H1 (cell line): ENCODE results near the gene C1GALT1. TPM values are rescaled to one million over a fixed set of nuclear protein-coding genes. Genes with fewer than 3 reads are reported as not detected.

Experiments
- CTCF ChIA-PET: fragments of 300-600 bp; sonication (Branson Sonifier 250); formaldehyde crosslinking; loops from one replicate; lab custom pipeline; 2021; ENCODE audit not compliant: partially characterized antibody; lab: Charles Lee
- POLR2A ChIA-PET: fragments of 300-600 bp; sonication (Branson Sonifier 250); formaldehyde crosslinking; loops from one replicate; lab custom pipeline; 2021; ENCODE audit warnings: inconsistent platforms; ENCODE audit not compliant: partially characterized antibody; lab: Charles Lee
- DNase-seq, 2 experiments: peaks; one replicate each; pipeline versions ENCODE4 v3.0.0 to v3.0.0-alpha.2; 2010 to 2022; ENCODE audit warnings: low spot score in 2 of 2, low read depth in 1 of 2, mixed read lengths in 1 of 2
- FAIRE-seq: peaks from 2 replicates; lab custom pipeline; 2011; peaks lifted over from hg19 to GRCh38; lab: Jason Lieb, UNC
- H2AFZ ChIP-seq: 2 replicates; pipeline ENCODE4 v1.8.1; 2012; ENCODE audit warnings: low read length, inconsistent platforms
- H2AK5ac ChIP-seq: 2 replicates; pipeline ENCODE4 v1.6.1; 2013; ENCODE audit warnings: low read depth, low read length
- H2BK120ac ChIP-seq: replicated peaks from 2 replicates; pipeline ENCODE3; 2013; ENCODE audit warnings: low read depth, low read length, inconsistent platforms
- H2BK12ac ChIP-seq: 2 replicates; pipeline ENCODE4 v1.6.1; 2013; ENCODE audit warnings: low read depth, low read length
- H2BK15ac ChIP-seq: 2 replicates; pipeline ENCODE4 v1.6.1; 2013; ENCODE audit warnings: low read length
- H2BK20ac ChIP-seq: 2 replicates; pipeline ENCODE4 v1.6.1; 2013; ENCODE audit warnings: low read length
- H2BK5ac ChIP-seq: 2 replicates; pipeline ENCODE4 v1.6.1; 2013; ENCODE audit warnings: low read depth, low read length
- H3K14ac ChIP-seq: 2 replicates; pipeline ENCODE4 v1.6.1; 2013; ENCODE audit warnings: inconsistent platforms; ENCODE audit not compliant: insufficient read length
- H3K18ac ChIP-seq: 2 replicates; pipeline ENCODE4 v1.6.1; 2013; ENCODE audit warnings: low read length; ENCODE audit errors: extremely low read depth
- H3K23ac ChIP-seq: 2 replicates; pipeline ENCODE4 v1.6.1; 2013; ENCODE audit warnings: inconsistent platforms; ENCODE audit not compliant: insufficient read length
- H3K23me2 ChIP-seq: 2 replicates; pipeline ENCODE4 v1.6.1; 2013; ENCODE audit warnings: low read depth, low read length
- H3K27ac ChIP-seq: 2 replicates; pipeline ENCODE4 v1.6.1; 2011; ENCODE audit warnings: low read depth, low read length, inconsistent platforms
- H3K27me3 ChIP-seq, 4 experiments: replicated peaks in 1 of 4; 1 replicate in 1 of 4; 2 replicates in 3 of 4; pipeline versions ENCODE4 v1.6.1 to v1.8.1; 2011 to 2013; ENCODE audit warnings: low read length in 3 of 4, mild to moderate bottlenecking in 3 of 4, inconsistent platforms in 2 of 4, mixed read lengths in 2 of 4, moderate library complexity in 1 of 4; ENCODE audit not compliant: control insufficient read depth in 3 of 4, insufficient read depth in 3 of 4; ENCODE audit errors: extremely low read depth in 1 of 4
- H3K36me3 ChIP-seq, 4 experiments: 2 replicates each; pipeline versions ENCODE4 v1.6.1 to v1.8.1; 2011 to 2013; ENCODE audit warnings: mild to moderate bottlenecking in 4 of 4, low read length in 3 of 4, moderate library complexity in 2 of 4, control low read depth in 1 of 4, inconsistent platforms in 1 of 4; ENCODE audit not compliant: insufficient read depth in 4 of 4, control insufficient read depth in 2 of 4
- H3K4ac ChIP-seq: replicated peaks from 2 replicates; pipeline ENCODE3; 2013; ENCODE audit warnings: low read length, low read depth, mixed read lengths, inconsistent platforms; ENCODE audit not compliant: insufficient read length
- H3K4me1 ChIP-seq, 4 experiments: replicated peaks in 1 of 4; 1 replicate in 1 of 4; 2 replicates in 3 of 4; pipeline versions ENCODE4 v1.6.1 to v1.8.1; 2011 to 2013; ENCODE audit warnings: low read length in 3 of 4, inconsistent platforms in 2 of 4, mixed read lengths in 1 of 4; ENCODE audit not compliant: insufficient read depth in 4 of 4, control insufficient read depth in 3 of 4
- H3K4me2 ChIP-seq, 2 experiments: 2 replicates each; pipeline versions ENCODE4 v1.6.1 to v1.8.1; 2011 to 2013; ENCODE audit warnings: low read depth in 2 of 2, low read length in 2 of 2, control low read depth in 1 of 2, inconsistent platforms in 1 of 2, mild to moderate bottlenecking in 1 of 2; ENCODE audit not compliant: insufficient read depth in 1 of 2
- H3K4me3 ChIP-seq, 4 experiments: fragments of 200-600, 300-600 bp in 1 of 4; sonication (generic), shearing (Covaris generic), sonication (Bioruptor Twin) in 1 of 4; 2 replicates each; pipeline versions ENCODE4 v1.5.1 to v1.8.1; 2011 to 2016; ENCODE audit warnings: low read length in 4 of 4, low read depth in 3 of 4, control low read depth in 2 of 4, inconsistent platforms in 2 of 4, mild to moderate bottlenecking in 2 of 4, mixed read lengths in 1 of 4, moderate library complexity in 1 of 4; ENCODE audit not compliant: insufficient read depth in 2 of 4; ENCODE audit errors: extremely low read depth in 1 of 4
- H3K56ac ChIP-seq: replicated peaks from 2 replicates; pipeline ENCODE3; 2013; ENCODE audit warnings: low read depth, mild to moderate bottlenecking, mixed read lengths, low read length, inconsistent platforms; ENCODE audit not compliant: insufficient read length
- H3K79me1 ChIP-seq: 2 replicates; pipeline ENCODE4 v1.6.1; 2013; ENCODE audit warnings: low read depth, low read length, control low read depth
- H3K79me2 ChIP-seq, 2 experiments: 2 replicates each; pipeline versions ENCODE4 v1.6.1 to v1.8.1; 2012 to 2013; ENCODE audit warnings: low read length in 2 of 2, mild to moderate bottlenecking in 2 of 2, inconsistent platforms in 1 of 2; ENCODE audit not compliant: insufficient read depth in 2 of 2, control insufficient read depth in 1 of 2
- H3K9ac ChIP-seq, 4 experiments: replicated peaks in 1 of 4; 1 replicate in 1 of 4; 2 replicates in 3 of 4; pipeline versions ENCODE4 v1.6.1 to v1.8.1; 2011 to 2013; ENCODE audit warnings: low read depth in 3 of 4, low read length in 3 of 4, control low read depth in 2 of 4, mild to moderate bottlenecking in 2 of 4, moderate library complexity in 2 of 4, inconsistent platforms in 1 of 4; ENCODE audit errors: extremely low read depth in 1 of 4
- H3K9me3 ChIP-seq, 2 experiments: 2 replicates each; pipeline versions ENCODE4 v1.6.1 to v1.8.1; 2012 to 2013; ENCODE audit warnings: mild to moderate bottlenecking in 2 of 2, moderate library complexity in 2 of 2, control low read depth in 1 of 2, inconsistent platforms in 1 of 2, low read depth in 1 of 2, low read length in 1 of 2, mixed read lengths in 1 of 2; ENCODE audit not compliant: insufficient read depth in 2 of 2
- H4K20me1 ChIP-seq, 2 experiments: replicated peaks in 1 of 2; 2 replicates each; pipeline versions ENCODE3 to v1.8.1; 2011 to 2013; ENCODE audit warnings: inconsistent platforms in 2 of 2, low read length in 2 of 2, mild to moderate bottlenecking in 1 of 2; ENCODE audit not compliant: insufficient read depth in 2 of 2, control insufficient read depth in 1 of 2
- H4K5ac ChIP-seq: 2 replicates; pipeline ENCODE4 v1.6.1; 2013; ENCODE audit warnings: low read length, low read depth, mixed read lengths, inconsistent platforms; ENCODE audit not compliant: insufficient read length
- H4K8ac ChIP-seq: 2 replicates; pipeline ENCODE4 v1.8.0; 2013; ENCODE audit warnings: mild to moderate bottlenecking, moderate library complexity, low read length, inconsistent platforms; ENCODE audit not compliant: insufficient read depth; ENCODE audit errors: extremely low read depth
- H4K91ac ChIP-seq: replicated peaks from 2 replicates; pipeline ENCODE3; 2013; ENCODE audit warnings: low read length, mixed read lengths, inconsistent platforms; ENCODE audit not compliant: insufficient read length
- CEBPB ChIP-seq: IDR thresholded peaks from 2 replicates; pipeline ENCODE4 v1.6.1; 2012; ENCODE audit warnings: low read depth, low read length
- POLR2A ChIP-seq, 2 experiments: IDR thresholded peaks; 1 replicate in 1 of 2; 2 replicates in 1 of 2; pipeline ENCODE4 v1.6.1; 2011; ENCODE audit warnings: low read depth in 2 of 2, low read length in 2 of 2, mild to moderate bottlenecking in 2 of 2; ENCODE audit errors: control extremely low read depth in 1 of 2
- YY1 ChIP-seq: IDR thresholded peaks from 2 replicates; pipeline ENCODE4 v1.6.1; 2011; ENCODE audit warnings: low read depth, mild to moderate bottlenecking, low read length
- WGBS, 2 experiments: shearing (Covaris generic) in 1 of 2; methylation state at CpG; one replicate each; pipeline versions ENCODE4 v1.1.6 to v1.1.7; 2013 to 2015; ENCODE audit warnings: low lambda C conversion rate in 2 of 2, mixed read lengths in 2 of 2, inconsistent platforms in 1 of 2, low coverage in 1 of 2, missing lambda C conversion rate in 1 of 2; ENCODE audit not compliant: insufficient replicate concordance in 2 of 2, insufficient coverage in 1 of 2, insufficient read length in 1 of 2; ENCODE audit errors: extremely low coverage in 1 of 2, missing lambda C conversion rate in 1 of 2; 5-methylcytosine and 5-hydroxymethylcytosine counted together
- polyA plus RNA-seq, 7 experiments: library from polyadenylated mRNA; depleted of rRNA in 3 of 7; stranded (reverse) in 5 of 7; unstranded in 2 of 7; fragments of >200 nt in 5 of 7; fragments of 200-250 nt in 2 of 7; gene quantifications; 1 replicate in 5 of 7; 2 replicates in 1 of 7; 4 replicates in 1 of 7; pipeline versions ENCODE4 v1.2.1 to v1.2.3, GENCODE V29; 2011 to 2013; ENCODE audit warnings: missing spikeins in 2 of 7, mixed read lengths in 2 of 7
- total RNA-seq: library from RNA; stranded (reverse); fragmentation: NEBNext Ultra II Directional; extraction: Animal tissue kit (Norgen Biotek cat#: 25700); gene quantifications from 2 replicates; pipeline ENCODE4 v1.2.1, GENCODE V29; 2021

C1GALT1 gene
- total and polyA plus RNA-seq, 2 of the 8 experiments (the other 6 are each of a cell fraction or from before 2014, with no cell fraction given), result 18.7 to 94.2 TPM

- H4K8ac ChIP-seq, result no peak overlapping the region
- peak overlapping the region; percentile 91 for H2BK12ac ChIP-seq
- H2AFZ ChIP-seq, result no peak overlapping the region
- H3K14ac ChIP-seq, result no peak overlapping the region
- TF ChIP-seq POLR2A (IDR thresholded peaks at IDR 0.05; ENCODE audit: control extremely low read depth in 1 of 2, low read depth in 2 of 2, low read length in 2 of 2) (peak in 1 of 2 experiments; percentile 31; a peak in 1 of 3 replicates), YY1 (peak; percentile 86), CEBPB (no peak)
- peak overlapping the region; percentile 99 for H2AK5ac ChIP-seq
- peak overlapping the region; percentile 74 for H3K4ac ChIP-seq
- no peak for FAIRE-seq
- WGBS, 2 experiments, result 63% methylated on average over 4 of the region's 4 CpGs; no CpG with 5 or more reads in 1 of the 2 experiments
- no peak overlapping the region for H2BK15ac ChIP-seq
- H4K20me1 ChIP-seq, result peaks cover 0 to 2% of the 10 kb centered on the region in 2 experiments
- H3K27me3 ChIP-seq, result no peaks in the 10 kb centered on the region
- H4K91ac ChIP-seq, result peak overlapping the region; percentile 90
- peak overlapping the region; percentile 79 for H3K27ac ChIP-seq
- H3K56ac ChIP-seq, result no peak overlapping the region
- H4K5ac ChIP-seq, result peak overlapping the region; percentile 79
- no peak overlapping the region for H3K23ac ChIP-seq
- ChIA-PET POLR2A (interaction anchor here (0.8 to 5.4 kb wide), 5 partner anchors 12 to 29 kb away, joined by 4 to 55 read pairs (median 6); partner anchors contain the start of gene C1GALT1), CTCF (interaction anchor here (1.2 to 2.9 kb wide), 3 partner anchors 25 to 28 kb away, joined by 3 to 8 read pairs (median 4); partner anchors contain the start of gene C1GALT1)
- peak overlapping the region; percentile 98 for H3K18ac ChIP-seq
- H2BK120ac ChIP-seq, result peak overlapping the region; percentile 94
- peaks cover 18 to 44% (median 25%) of the 10 kb centered on the region in 4 experiments for H3K4me1 ChIP-seq
- H3K79me1 ChIP-seq, result peaks cover 5% of the 10 kb centered on the region; the same call in 1 of the 2 replicates
- peak overlapping the region in 1 of 4 experiments; percentile 37; a peak in 1 of 8 replicates for H3K4me3 ChIP-seq
- H3K9me3 ChIP-seq, result no peaks in the 10 kb centered on the region
- H3K79me2 ChIP-seq, result peaks cover 19 to 88% of the 10 kb centered on the region in 2 experiments; a peak in 3 of 4 replicates
- H3K23me2 ChIP-seq, result peaks cover 8% of the 10 kb centered on the region
- H3K36me3 ChIP-seq, result peaks cover 0 to 5% (median 0%) of the 10 kb centered on the region in 4 experiments; a peak in 1 of 8 replicates
- H2BK20ac ChIP-seq, result peak overlapping the region; percentile 90
- H3K9ac ChIP-seq, result no peak overlapping the region; a peak in 1 of 7 replicates
- peak overlapping the region; percentile 58 to 68 for H3K4me2 ChIP-seq
- peak overlapping the region; percentile 98 for H2BK5ac ChIP-seq
- no peak for DNase-seq
Measured at GRCh38 chr7:7208520-7208919, 26.2 kb downstream of the C1GALT1 start.
